GM23338 (cell line): Measurements from ENCODE around the gene UNC5A. TPM values are rescaled to one million over a fixed set of nuclear protein-coding genes. Genes with fewer than 3 reads are reported as not detected.

ENCODE experiments used
- ATAC-seq: fragments of 200-7000 bp; cut with Tn5 transposase; 3 replicates; pipeline ENCODE4 v1.9.1; 2020
- DNase-seq: peaks from one replicate; pipeline ENCODE4 v3.0.0-alpha.2; 2015; ENCODE audit warnings: low spot score
- H2AFZ ChIP-seq: fragments of 200-600 bp; sonication (generic); 2 replicates; pipeline ENCODE4 v1.8.0; 2016; ENCODE audit warnings: antibody characterized with exemption, mild to moderate bottlenecking, moderate library complexity
- H3F3A ChIP-seq: fragments of 200-600 bp; sonication (generic); replicated peaks from 2 replicates; pipeline ENCODE4 v1.8.0; 2017; ENCODE audit warnings: antibody characterized with exemption, mixed run types, low read depth
- H3K27ac ChIP-seq: fragments of 200-600 bp; sonication (generic); 2 replicates; pipeline ENCODE4 v1.6.1; 2016; ENCODE audit warnings: low read depth
- H3K27me3 ChIP-seq: fragments of 200-600 bp; sonication (generic); 2 replicates; pipeline ENCODE4 v1.8.0; 2016; ENCODE audit warnings: mild to moderate bottlenecking, mixed run types, moderate library complexity; ENCODE audit not compliant: insufficient read depth
- H3K36me3 ChIP-seq: fragments of 200-600 bp; sonication (generic); 2 replicates; pipeline ENCODE4 v1.8.0; 2016; ENCODE audit warnings: mild to moderate bottlenecking; ENCODE audit not compliant: insufficient read depth
- H3K4me1 ChIP-seq: fragments of 200-600 bp; sonication (generic); 2 replicates; pipeline ENCODE4 v1.8.0; 2016; ENCODE audit warnings: mild to moderate bottlenecking, moderate library complexity; ENCODE audit not compliant: insufficient read depth
- H3K4me2 ChIP-seq: fragments of 200-600 bp; sonication (generic); 2 replicates; pipeline ENCODE4 v1.7.1; 2017; ENCODE audit warnings: mixed run types
- H3K4me3 ChIP-seq: fragments of 200-600 bp; sonication (generic); 2 replicates; pipeline ENCODE4 v1.6.1; 2016; ENCODE audit warnings: mixed run types
- H3K79me2 ChIP-seq: fragments of 200-600 bp; sonication (generic); replicated peaks from 2 replicates; pipeline ENCODE4 v1.8.0; 2017; ENCODE audit warnings: mild to moderate bottlenecking; ENCODE audit not compliant: insufficient read depth
- H3K9me2 ChIP-seq: fragments of 200-600 bp; sonication (generic); 2 replicates; pipeline ENCODE4 v1.8.0; 2017; ENCODE audit not compliant: insufficient read depth
- H4K20me1 ChIP-seq: fragments of 200-600 bp; sonication (generic); replicated peaks from 2 replicates; pipeline ENCODE4 v1.8.0; 2017; ENCODE audit warnings: mild to moderate bottlenecking; ENCODE audit not compliant: insufficient read depth
- H3K27ac Mint-ChIP-seq: 2 replicates; pipeline ENCODE4 v1.8.0; 2020; ENCODE audit warnings: inconsistent platforms, mild to moderate bottlenecking, moderate library complexity, mixed read lengths
- H3K27me3 Mint-ChIP-seq: 3 replicates; pipeline ENCODE4 v1.8.0; 2022; ENCODE audit warnings: low read depth, mild to moderate bottlenecking, moderate library complexity, mixed read lengths, inconsistent platforms; ENCODE audit not compliant: insufficient read depth, poor library complexity
- H3K36me3 Mint-ChIP-seq: 3 replicates; pipeline ENCODE4 v1.8.0; 2021; ENCODE audit warnings: low read depth, mild to moderate bottlenecking, inconsistent platforms, moderate library complexity, mixed read lengths
- H3K4me1 Mint-ChIP-seq: 3 replicates; pipeline ENCODE4 v1.8.0; 2020; ENCODE audit warnings: mild to moderate bottlenecking, inconsistent platforms, mixed read lengths
- H3K4me3 Mint-ChIP-seq: 3 replicates; pipeline ENCODE4 v1.8.0; 2021; ENCODE audit warnings: moderate library complexity, mild to moderate bottlenecking, inconsistent platforms, mixed read lengths
- H3K9me3 Mint-ChIP-seq: 3 replicates; pipeline ENCODE4 v1.8.0; 2020; ENCODE audit warnings: moderate library complexity, mild to moderate bottlenecking, inconsistent platforms, mixed read lengths
- CREB1 ChIP-seq: fragments of 250-450 bp; sonication (Bioruptor Pico); IDR thresholded peaks from 2 replicates; pipeline ENCODE4 v1.5.0; 2020; ENCODE audit warnings: low read depth, mild to moderate bottlenecking, moderate library complexity
- EZH2phosphoT487 ChIP-seq: fragments of 200-600 bp; sonication (generic); IDR thresholded peaks from one replicate; pipeline ENCODE4 v1.8.1; 2018; ENCODE audit warnings: antibody characterized with exemption; ENCODE audit not compliant: unreplicated experiment
- JUNB ChIP-seq: IDR thresholded peaks from one replicate; pipeline ENCODE4 v1.6.1; 2016; ENCODE audit warnings: antibody characterized with exemption; ENCODE audit not compliant: unreplicated experiment
- REST ChIP-seq: IDR thresholded peaks from one replicate; pipeline ENCODE4 v1.6.1; 2018; ENCODE audit warnings: antibody characterized with exemption; ENCODE audit not compliant: unreplicated experiment
- STAT1 ChIP-seq: IDR thresholded peaks from one replicate; pipeline ENCODE4 v1.6.1; 2016; ENCODE audit warnings: antibody characterized with exemption; ENCODE audit not compliant: unreplicated experiment
- ZNF114 ChIP-seq: fragments of 250-450 bp; sonication (Bioruptor Pico); IDR thresholded peaks from 2 replicates; pipeline ENCODE4 v1.5.0; 2020; ENCODE audit warnings: mild to moderate bottlenecking, moderate library complexity
- ZNF331 ChIP-seq: fragments of 250-450 bp; sonication (Bioruptor Pico); IDR thresholded peaks from 2 replicates; pipeline ENCODE4 v1.5.0; 2020; ENCODE audit warnings: low read depth, mild to moderate bottlenecking, moderate library complexity
- polyA plus RNA-seq: library from polyadenylated mRNA; unstranded; fragments of >200 nt; fragmentation: Nextera tagmentation; extraction: Ambion mirVana; gene quantifications from 2 replicates; pipeline ENCODE4 v1.2.1, GENCODE V29; 2016
- total RNA-seq: library from RNA; depleted of rRNA; stranded (reverse); fragments of >200 nt; shearing (Covaris generic); gene quantifications from 2 replicates; pipeline ENCODE4 v1.2.3, GENCODE V29; 2014
- TF ChIP-seq, protein P1 (sequence below): IDR thresholded peaks from 2 replicates; pipeline ENCODE4 v1.6.1; 2016; ENCODE audit warnings: antibody characterized with exemption
- TF ChIP-seq, protein P2 (sequence below): fragments of 250-450 bp; sonication (Bioruptor Pico); IDR thresholded peaks from 2 replicates; pipeline ENCODE4 v1.5.0; 2020; ENCODE audit warnings: mild to moderate bottlenecking, moderate library complexity

Gene UNC5A
- total and polyA plus RNA-seq, 2 experiments from 2014 or later, result 0.92 to 3.9 TPM

- Mint-ChIP-seq H3K36me3 (no peaks in the 10 kb centered on the region), H3K27me3 (peaks cover 20% of the 10 kb centered on the region), H3K27ac (no peak overlapping the region), H3K4me3 (no peak overlapping the region), H3K4me1 (peaks cover 36% of the 10 kb centered on the region), H3K9me3 (no peaks in the 10 kb centered on the region)
- Histone ChIP-seq H3K4me3 (no peak overlapping the region), H3K27ac (no peak overlapping the region), H3K4me1 (peaks cover 15% of the 10 kb centered on the region; the same call in 1 of the 2 replicates), H4K20me1 (no peaks in the 10 kb centered on the region), H3K79me2 (no peaks in the 10 kb centered on the region), H3F3A (no peaks in the 10 kb centered on the region), H3K9me2 (no peaks in the 10 kb centered on the region), H2AFZ (peak overlapping the region; percentile 72; the same call in 1 of the 2 replicates), H3K36me3 (no peaks in the 10 kb centered on the region), H3K27me3 (no peaks in the 10 kb centered on the region), H3K4me2 (no peak overlapping the region)
- TF ChIP-seq EZH2phosphoT487 (no peak), CREB1 (CRISPR knock-in tag) (no peak), ZNF331 (CRISPR knock-in tag) (no peak)
- TF ChIP-seq, protein P1, sequence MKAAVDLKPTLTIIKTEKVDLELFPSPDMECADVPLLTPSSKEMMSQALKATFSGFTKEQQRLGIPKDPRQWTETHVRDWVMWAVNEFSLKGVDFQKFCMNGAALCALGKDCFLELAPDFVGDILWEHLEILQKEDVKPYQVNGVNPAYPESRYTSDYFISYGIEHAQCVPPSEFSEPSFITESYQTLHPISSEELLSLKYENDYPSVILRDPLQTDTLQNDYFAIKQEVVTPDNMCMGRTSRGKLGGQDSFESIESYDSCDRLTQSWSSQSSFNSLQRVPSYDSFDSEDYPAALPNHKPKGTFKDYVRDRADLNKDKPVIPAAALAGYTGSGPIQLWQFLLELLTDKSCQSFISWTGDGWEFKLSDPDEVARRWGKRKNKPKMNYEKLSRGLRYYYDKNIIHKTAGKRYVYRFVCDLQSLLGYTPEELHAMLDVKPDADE, result no peak
- no peak for DNase-seq
- peak; percentile 3; the same call in 2 of the 3 replicates for ATAC-seq
These were observed 52.1 kb downstream of the UNC5A start for GRCh38 chr5:176862330-176862995.

GRCh38 chr5:176863041-176863764 lies 52.8 kb downstream of the UNC5A start:
- Histone ChIP-seq H2AFZ (peak overlapping the region; percentile 72), H3K4me2 (peak overlapping the region; percentile 57; the same call in 1 of the 2 replicates), H3K27ac (no peak overlapping the region), H3K9me2 (no peaks in the 10 kb centered on the region), H3F3A (no peaks in the 10 kb centered on the region), H3K4me3 (no peak overlapping the region), H3K4me1 (peaks cover 15% of the 10 kb centered on the region; the same call in 1 of the 2 replicates), H3K36me3 (no peaks in the 10 kb centered on the region), H3K27me3 (no peaks in the 10 kb centered on the region), H3K79me2 (no peaks in the 10 kb centered on the region), H4K20me1 (no peaks in the 10 kb centered on the region)
- Mint-ChIP-seq H3K27me3 (peaks cover 18% of the 10 kb centered on the region), H3K27ac (no peak overlapping the region), H3K36me3 (no peaks in the 10 kb centered on the region), H3K9me3 (no peaks in the 10 kb centered on the region), H3K4me3 (peak overlapping the region; percentile 39; the same call in 1 of the 3 replicates), H3K4me1 (peaks cover 41% of the 10 kb centered on the region)
- ATAC-seq, result peak; percentile 19
- no peak for DNase-seq
- TF ChIP-seq, protein P2, sequence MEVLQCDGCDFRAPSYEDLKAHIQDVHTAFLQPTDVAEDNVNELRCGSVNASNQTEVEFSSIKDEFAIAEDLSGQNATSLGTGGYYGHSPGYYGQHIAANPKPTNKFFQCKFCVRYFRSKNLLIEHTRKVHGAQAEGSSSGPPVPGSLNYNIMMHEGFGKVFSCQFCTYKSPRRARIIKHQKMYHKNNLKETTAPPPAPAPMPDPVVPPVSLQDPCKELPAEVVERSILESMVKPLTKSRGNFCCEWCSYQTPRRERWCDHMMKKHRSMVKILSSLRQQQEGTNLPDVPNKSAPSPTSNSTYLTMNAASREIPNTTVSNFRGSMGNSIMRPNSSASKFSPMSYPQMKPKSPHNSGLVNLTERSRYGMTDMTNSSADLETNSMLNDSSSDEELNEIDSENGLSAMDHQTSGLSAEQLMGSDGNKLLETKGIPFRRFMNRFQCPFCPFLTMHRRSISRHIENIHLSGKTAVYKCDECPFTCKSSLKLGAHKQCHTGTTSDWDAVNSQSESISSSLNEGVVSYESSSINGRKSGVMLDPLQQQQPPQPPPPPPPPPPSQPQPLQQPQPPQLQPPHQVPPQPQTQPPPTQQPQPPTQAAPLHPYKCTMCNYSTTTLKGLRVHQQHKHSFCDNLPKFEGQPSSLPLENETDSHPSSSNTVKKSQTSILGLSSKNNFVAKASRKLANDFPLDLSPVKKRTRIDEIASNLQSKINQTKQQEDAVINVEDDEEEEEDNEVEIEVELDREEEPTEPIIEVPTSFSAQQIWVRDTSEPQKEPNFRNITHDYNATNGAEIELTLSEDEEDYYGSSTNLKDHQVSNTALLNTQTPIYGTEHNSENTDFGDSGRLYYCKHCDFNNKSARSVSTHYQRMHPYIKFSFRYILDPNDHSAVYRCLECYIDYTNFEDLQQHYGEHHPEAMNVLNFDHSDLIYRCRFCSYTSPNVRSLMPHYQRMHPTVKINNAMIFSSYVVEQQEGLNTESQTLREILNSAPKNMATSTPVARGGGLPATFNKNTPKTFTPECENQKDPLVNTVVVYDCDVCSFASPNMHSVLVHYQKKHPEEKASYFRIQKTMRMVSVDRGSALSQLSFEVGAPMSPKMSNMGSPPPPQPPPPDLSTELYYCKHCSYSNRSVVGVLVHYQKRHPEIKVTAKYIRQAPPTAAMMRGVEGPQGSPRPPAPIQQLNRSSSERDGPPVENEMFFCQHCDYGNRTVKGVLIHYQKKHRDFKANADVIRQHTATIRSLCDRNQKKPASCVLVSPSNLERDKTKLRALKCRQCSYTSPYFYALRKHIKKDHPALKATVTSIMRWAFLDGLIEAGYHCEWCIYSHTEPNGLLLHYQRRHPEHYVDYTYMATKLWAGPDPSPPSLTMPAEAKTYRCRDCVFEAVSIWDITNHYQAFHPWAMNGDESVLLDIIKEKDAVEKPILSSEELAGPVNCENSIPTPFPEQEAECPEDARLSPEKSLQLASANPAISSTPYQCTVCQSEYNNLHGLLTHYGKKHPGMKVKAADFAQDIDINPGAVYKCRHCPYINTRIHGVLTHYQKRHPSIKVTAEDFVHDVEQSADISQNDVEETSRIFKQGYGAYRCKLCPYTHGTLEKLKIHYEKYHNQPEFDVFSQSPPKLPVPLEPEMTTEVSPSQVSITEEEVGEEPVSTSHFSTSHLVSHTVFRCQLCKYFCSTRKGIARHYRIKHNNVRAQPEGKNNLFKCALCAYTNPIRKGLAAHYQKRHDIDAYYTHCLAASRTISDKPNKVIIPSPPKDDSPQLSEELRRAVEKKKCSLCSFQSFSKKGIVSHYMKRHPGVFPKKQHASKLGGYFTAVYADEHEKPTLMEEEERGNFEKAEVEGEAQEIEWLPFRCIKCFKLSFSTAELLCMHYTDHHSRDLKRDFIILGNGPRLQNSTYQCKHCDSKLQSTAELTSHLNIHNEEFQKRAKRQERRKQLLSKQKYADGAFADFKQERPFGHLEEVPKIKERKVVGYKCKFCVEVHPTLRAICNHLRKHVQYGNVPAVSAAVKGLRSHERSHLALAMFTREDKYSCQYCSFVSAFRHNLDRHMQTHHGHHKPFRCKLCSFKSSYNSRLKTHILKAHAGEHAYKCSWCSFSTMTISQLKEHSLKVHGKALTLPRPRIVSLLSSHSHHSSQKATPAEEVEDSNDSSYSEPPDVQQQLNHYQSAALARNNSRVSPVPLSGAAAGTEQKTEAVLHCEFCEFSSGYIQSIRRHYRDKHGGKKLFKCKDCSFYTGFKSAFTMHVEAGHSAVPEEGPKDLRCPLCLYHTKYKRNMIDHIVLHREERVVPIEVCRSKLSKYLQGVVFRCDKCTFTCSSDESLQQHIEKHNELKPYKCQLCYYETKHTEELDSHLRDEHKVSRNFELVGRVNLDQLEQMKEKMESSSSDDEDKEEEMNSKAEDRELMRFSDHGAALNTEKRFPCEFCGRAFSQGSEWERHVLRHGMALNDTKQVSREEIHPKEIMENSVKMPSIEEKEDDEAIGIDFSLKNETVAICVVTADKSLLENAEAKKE (CRISPR knock-in tag), result no peak
- TF ChIP-seq ZNF114 (no peak), REST (no peak), EZH2phosphoT487 (no peak), STAT1 (no peak), JUNB (no peak), ZNF331 (CRISPR knock-in tag) (no peak)
